ENCODE data around the gene CRYBA2. TPM values are rescaled to one million over a fixed set of nuclear protein-coding genes. Genes with fewer than 3 reads are reported as not detected.

Gene CRYBA2
- total RNA-seq, 1 experiment from 2014 or later: not detected

GRCh38 chr2:219002395-219003266 is 9.4 kb upstream of the CRYBA2 start:
- Histone ChIP-seq H3K4me2 (ENCODE audit: low read length) (peak overlapping the region; percentile 96), H3K79me2 (ENCODE audit: insufficient read depth, low read length) (no peaks in the 10 kb centered on the region), H3K4me1 (ENCODE audit: control insufficient read depth in 1 of 2, insufficient read depth in 2 of 2, low read length in 2 of 2) (peaks cover 9 to 35% of the 10 kb centered on the region in 2 experiments; a peak in 3 of 4 replicates), H3K27me3 (ENCODE audit: insufficient read depth, low read length) (no peaks in the 10 kb centered on the region), H4K20me1 (ENCODE audit: insufficient read depth) (no peaks in the 10 kb centered on the region), H3K4me3 (replicated peaks in 1 of 2; ENCODE audit: low read depth in 1 of 2, low read length in 2 of 2) (peak overlapping the region; percentile 56 to 68), H3K9ac (ENCODE audit: low read length) (peak overlapping the region; percentile 64), H2AFZ (ENCODE audit: low read depth, low read length, poor library complexity, severe bottlenecking) (peak overlapping the region; percentile 86), H3K36me3 (ENCODE audit: control insufficient read depth in 1 of 2, insufficient read depth in 2 of 2, low read length in 2 of 2) (no peaks in the 10 kb centered on the region), H3K9me2 (ENCODE audit: insufficient read depth) (no peaks in the 10 kb centered on the region), H3K9me3 (ENCODE audit: control insufficient read depth in 1 of 2, insufficient read depth in 1 of 2, low read depth in 1 of 2, low read length in 2 of 2) (no peaks in the 10 kb centered on the region), H3K27ac (ENCODE audit: low read depth, low read length) (peak overlapping the region; percentile 51)
- CTCF ChIA-PET: interaction anchor here (0.7 to 3.5 kb wide), 30 partner anchors 8 to 505 kb away, joined by 3 to 42 read pairs (median 4); partner anchors contain the start of genes CDK5R2, CNPPD1, GMPPA and NHEJ1
- peak; percentile 45 for TF ChIP-seq YY1 (IDR thresholded peaks at IDR 0.05; ENCODE audit: extremely low read depth, insufficient replicate concordance, low read depth, low read length)
- no peak for TF ChIP-seq EZH2phosphoT487 (IDR thresholded peaks at IDR 0.05; ENCODE audit: borderline replicate concordance)
- peak; percentile 63 for TF ChIP-seq POLR2AphosphoS5 (IDR thresholded peaks at IDR 0.05; ENCODE audit: low read depth, low read length)
- TF ChIP-seq POLR2A (IDR thresholded peaks at IDR 0.05; ENCODE audit: borderline replicate concordance, extremely low read depth, insufficient read depth, insufficient read length): no peak
- TF ChIP-seq CTCF (IDR thresholded peaks at IDR 0.05 in 2 of 3, conservative IDR thresholded peaks at IDR 0.05 in 1 of 3; ENCODE audit: borderline replicate concordance in 1 of 3, insufficient read depth in 1 of 3, low read depth in 2 of 3, low read length in 2 of 3): peak in 2 of 3 experiments; percentile 67 to 71; a peak in 4 of 6 replicates
- TF ChIP-seq JUND (IDR thresholded peaks at IDR 0.05): no peak
- peak; percentile 51 for TF ChIP-seq ZFX (IDR thresholded peaks at IDR 0.05)
- peak; percentile 83 for ATAC-seq
- TSS peak; percentile 40 for BruUV-seq (replicated peaks)
- DNase-seq (ENCODE audit: low read depth, low spot score): peak; percentile 60
- RAD21 ChIA-PET (ENCODE audit: low non-redundant PET in 1 of 2, low total read pairs in 2 of 2, uncharacterized antibody in 2 of 2, unreplicated experiment in 2 of 2): interaction anchor here in 1 of 2 experiments (0.8 to 1.5 kb wide), 2 partner anchors 8 to 23 kb away, joined by 3 to 5 read pairs; no protein-coding TSS in a partner anchor
- POLR2A ChIA-PET: interaction anchor here (0.7 to 1.6 kb wide), 7 partner anchors 8 to 157 kb away, joined by 3 to 9 read pairs (median 4); no protein-coding TSS in a partner anchor
- intact Hi-C loops (cut with micrococcal nuclease): loop anchor here (1.0 to 2.0 kb wide), 2 partner anchors 126 to 149 kb away; no protein-coding TSS in a partner anchor

Data from HCT116 (cell line).